Immature natural killer cell (primary cell): ENCODE results near the gene GSK3B. TPM values are rescaled to one million over a fixed set of nuclear protein-coding genes. Genes with fewer than 3 reads are reported as not detected.
"Not testable (repeated sequence)": the region's sequence is repeated elsewhere in the genome, so short reads cannot be mapped to it uniquely, and the experiment has no call there.

Source experiments
- DNase-seq, 3 donors: peaks; one replicate each; pipeline ENCODE4 v3.0.0; 2022; ENCODE audit warnings: mixed read lengths in 1 of 3
- H3K27ac Mint-ChIP-seq, 6 donors: one replicate each; pipeline ENCODE4 v1.8.0; 2020; ENCODE audit warnings: mixed read lengths in 6 of 6, mild to moderate bottlenecking in 5 of 6, inconsistent platforms in 4 of 6, moderate library complexity in 3 of 6
- H3K27me3 Mint-ChIP-seq, 3 donors: one replicate each; pipeline ENCODE4 v1.8.0; 2020 to 2021; ENCODE audit warnings: low read depth in 3 of 3, mild to moderate bottlenecking in 3 of 3, mixed read lengths in 3 of 3, moderate library complexity in 3 of 3, inconsistent platforms in 1 of 3
- H3K36me3 Mint-ChIP-seq, 3 donors: one replicate each; pipeline ENCODE4 v1.8.0; 2020; ENCODE audit warnings: mixed read lengths in 3 of 3, inconsistent platforms in 2 of 3, mild to moderate bottlenecking in 2 of 3
- H3K4me1 Mint-ChIP-seq, 2 donors: one replicate each; pipeline ENCODE4 v1.8.0; 2020; ENCODE audit warnings: inconsistent platforms in 2 of 2, mild to moderate bottlenecking in 2 of 2, mixed read lengths in 2 of 2, moderate library complexity in 1 of 2
- H3K4me3 Mint-ChIP-seq, 5 donors: one replicate each; pipeline ENCODE4 v1.8.0; 2020; ENCODE audit warnings: mild to moderate bottlenecking in 5 of 5, mixed read lengths in 5 of 5, inconsistent platforms in 3 of 5, moderate library complexity in 3 of 5
- H3K9me3 Mint-ChIP-seq, 6 donors: one replicate each; pipeline ENCODE4 v1.8.0; 2020; ENCODE audit warnings: mild to moderate bottlenecking in 6 of 6, mixed read lengths in 6 of 6, inconsistent platforms in 4 of 6, moderate library complexity in 3 of 6
- polyA plus RNA-seq, 3 donors: library from polyadenylated mRNA; unstranded; fragments of 300-500 nt; fragmentation: Illumina TruSeq; gene quantifications; one replicate each; pipeline ENCODE4 v1.2.3, GENCODE V29; 2021

GSK3B gene
- polyA plus RNA-seq, 3 donors from 2014 or later: 11.9 to 26.6 (median 20.0) TPM

DNA sequence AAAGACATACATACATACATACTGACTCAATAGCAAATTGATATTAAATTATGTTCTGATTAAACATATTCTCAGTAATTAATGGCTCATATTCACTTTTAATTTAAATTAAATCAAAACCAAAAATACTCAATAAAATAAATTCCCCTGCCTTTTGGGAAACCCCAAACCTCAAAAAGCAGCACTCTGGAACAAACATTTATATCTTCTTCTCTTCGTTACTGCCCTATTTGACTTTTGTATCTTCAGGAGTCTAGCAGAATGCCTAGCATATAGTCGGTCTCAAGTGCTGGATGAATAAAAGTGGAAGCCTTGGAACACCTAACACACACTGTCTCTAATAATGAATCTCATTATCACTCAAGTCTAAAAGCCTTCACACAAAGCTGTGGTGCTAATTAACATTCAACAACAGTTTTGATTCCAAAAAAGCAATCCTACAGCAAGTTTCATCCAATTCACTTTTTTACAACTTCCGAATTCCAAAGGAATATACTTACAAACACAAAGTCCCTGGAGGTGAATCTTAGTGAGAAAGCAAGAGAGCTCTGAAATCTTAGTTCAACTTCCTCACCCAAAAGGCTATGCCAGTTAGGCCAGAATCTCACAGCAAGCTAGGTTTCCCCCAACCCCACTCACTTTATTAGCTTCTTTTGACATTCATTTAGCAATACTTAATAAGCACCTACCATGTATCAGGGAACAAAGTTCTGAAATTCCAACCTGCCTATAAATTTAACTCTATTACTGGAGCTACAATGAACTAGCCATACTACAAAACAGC, 35.0 kb downstream of the GSK3B start:
- DNase-seq: no peak
- Mint-ChIP-seq H3K4me1 (peaks cover 54 to 87% of the 10 kb centered on the region in 2 donors), H3K27ac (peak overlapping the region in 4 of 6 donors; percentile 25 to 85 (median 48)), H3K36me3 (no peaks in the 10 kb centered on the region), H3K9me3 (no peaks in the 10 kb centered on the region), H3K27me3 (peaks cover 0 to under 1% (median 0%) of the 10 kb centered on the region in 3 donors), H3K4me3 (peak overlapping the region in 3 of 5 donors; percentile 7 to 14 (median 7))

DNA sequence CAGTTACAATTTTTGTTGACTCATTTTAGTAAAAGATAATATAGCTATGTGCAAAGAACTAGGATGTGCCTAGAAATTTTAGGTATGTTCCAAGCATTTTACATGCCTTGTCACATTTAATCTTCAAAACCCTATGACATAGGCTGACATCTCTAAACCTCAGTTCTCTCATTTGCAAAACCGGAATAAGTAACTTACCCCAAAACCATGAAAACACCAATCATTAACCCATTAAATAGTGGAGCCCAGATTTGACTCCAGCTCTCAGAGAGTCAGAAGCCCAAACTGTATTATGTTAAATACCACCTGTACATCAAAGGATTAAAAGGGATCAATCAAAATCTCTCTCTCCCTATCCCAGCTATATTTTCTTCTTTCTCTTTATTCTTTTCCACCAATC, 36.6 kb downstream of the GSK3B start:
- Mint-ChIP-seq H3K9me3 (no peaks in the 10 kb centered on the region), H3K36me3 (no peaks in the 10 kb centered on the region), H3K27ac (peak overlapping the region in 1 of 6 donors; percentile 10), H3K27me3 (peaks cover 0 to 2% (median 0%) of the 10 kb centered on the region in 3 donors), H3K4me3 (no peak overlapping the region), H3K4me1 (peaks cover 67 to 95% of the 10 kb centered on the region in 2 donors)
- DNase-seq: no peak

DNA sequence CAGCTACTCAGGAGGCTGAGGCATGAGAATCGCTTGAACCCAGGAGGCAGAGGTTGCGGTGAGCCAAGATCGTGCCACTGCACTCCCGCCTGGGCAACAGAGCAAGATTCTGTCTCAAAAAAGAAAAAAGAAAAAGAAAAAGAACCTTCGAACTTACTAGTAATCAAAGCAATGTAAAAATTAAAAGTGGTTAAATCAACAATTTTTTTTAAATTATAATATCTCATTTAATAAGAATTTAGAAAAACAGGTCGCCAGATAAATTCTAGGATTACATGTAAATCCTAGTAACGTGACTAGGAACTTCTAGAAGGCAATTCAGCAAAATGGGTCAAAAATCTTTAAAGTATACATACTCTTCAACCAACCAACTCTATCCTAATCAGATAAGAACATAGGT, 37.2 kb downstream of the GSK3B start:
- no peaks in the 10 kb centered on the region for H3K9me3 Mint-ChIP-seq
- peaks cover 0 to 2% (median 0%) of the 10 kb centered on the region in 3 donors for H3K27me3 Mint-ChIP-seq
- no peak overlapping the region for H3K27ac Mint-ChIP-seq
- H3K4me1 Mint-ChIP-seq: peaks cover 71 to 95% of the 10 kb centered on the region in 2 donors
- no peak for DNase-seq
- H3K4me3 Mint-ChIP-seq: no peak overlapping the region
- no peaks in the 10 kb centered on the region for H3K36me3 Mint-ChIP-seq

DNA sequence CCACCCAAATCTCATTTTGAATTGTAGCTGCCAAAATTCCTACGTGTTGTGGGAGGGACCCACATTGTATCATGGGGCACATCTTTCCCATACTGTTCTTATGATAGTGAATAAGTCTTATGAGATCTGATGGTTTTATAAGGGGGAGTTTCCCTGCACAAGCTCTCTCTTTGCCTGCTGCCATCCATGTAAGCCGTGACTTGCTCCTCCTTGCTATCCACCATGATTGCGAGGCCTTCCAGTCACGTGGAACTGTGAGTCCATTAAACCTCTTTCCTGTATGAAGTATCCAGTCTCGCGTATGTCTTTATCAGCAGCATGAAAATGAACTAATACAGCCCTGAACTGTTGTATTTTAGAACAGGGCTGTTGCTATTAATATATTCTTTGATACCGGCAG, 40.6 kb downstream of the GSK3B start:
- not testable (repeated sequence) for H3K36me3 Mint-ChIP-seq, H3K27me3 Mint-ChIP-seq, H3K9me3 Mint-ChIP-seq, DNase-seq
- Mint-ChIP-seq H3K4me1 (peaks cover 85 to 98% of the 10 kb centered on the region in 2 donors), H3K4me3 (peak overlapping the region in 1 of 5 donors; percentile 27), H3K27ac (peak overlapping the region in 3 of 6 donors; percentile 25 to 68 (median 30))

DNA sequence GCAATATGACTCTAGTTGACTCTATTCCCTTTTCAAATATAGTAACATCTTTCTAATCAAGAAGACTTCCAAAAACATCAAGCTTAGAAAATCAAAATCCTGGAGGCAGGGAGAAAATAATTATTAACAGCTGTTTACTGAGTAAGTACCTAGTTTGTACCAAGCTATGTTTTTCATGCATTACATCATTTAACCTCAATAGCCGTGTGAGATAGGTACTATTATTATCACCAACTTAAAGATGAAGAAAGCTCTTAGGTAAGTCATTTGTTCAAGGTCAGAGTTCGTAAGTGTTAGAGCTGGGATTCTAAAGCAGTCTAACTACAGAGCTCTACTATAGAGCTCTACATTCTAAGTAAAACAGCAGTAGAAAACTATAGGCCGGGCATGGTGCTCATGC, 41.6 kb downstream of the GSK3B start:
- Mint-ChIP-seq H3K9me3 (no peaks in the 10 kb centered on the region), H3K27me3 (peaks cover 0 to 4% (median 0%) of the 10 kb centered on the region in 3 donors), H3K27ac (peak overlapping the region; percentile 0 to 76 (median 38)), H3K36me3 (no peaks in the 10 kb centered on the region), H3K4me1 (peaks cover 91 to 98% of the 10 kb centered on the region in 2 donors), H3K4me3 (peak overlapping the region; percentile 18 to 76 (median 33))
- no peak for DNase-seq

DNA sequence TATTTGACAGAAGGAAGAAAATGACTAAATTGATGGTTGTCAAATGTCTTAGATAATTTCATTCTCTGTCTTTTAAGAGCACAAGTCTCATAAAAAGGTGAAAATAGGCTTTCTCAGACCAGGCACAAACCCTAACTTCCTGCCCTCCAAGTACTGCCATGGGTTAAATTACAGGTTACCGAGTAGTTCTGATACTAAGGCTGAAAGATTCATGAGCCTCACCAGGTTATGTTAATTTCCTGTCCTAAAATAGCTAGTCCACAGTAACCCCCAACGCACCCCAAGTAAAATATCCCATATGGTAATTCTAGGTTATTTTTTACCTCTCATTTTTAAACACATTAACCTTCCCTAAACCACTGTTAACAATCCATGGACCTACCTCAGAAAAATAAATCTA, 42.0 kb downstream of the GSK3B start:
- Mint-ChIP-seq H3K27ac (peak overlapping the region; percentile 0 to 76 (median 38)), H3K36me3 (no peaks in the 10 kb centered on the region), H3K9me3 (no peaks in the 10 kb centered on the region), H3K4me3 (peak overlapping the region; percentile 18 to 76 (median 33)), H3K27me3 (peaks cover 0 to 4% (median 0%) of the 10 kb centered on the region in 3 donors), H3K4me1 (peaks cover 92 to 98% of the 10 kb centered on the region in 2 donors)
- DNase-seq: no peak

DNA sequence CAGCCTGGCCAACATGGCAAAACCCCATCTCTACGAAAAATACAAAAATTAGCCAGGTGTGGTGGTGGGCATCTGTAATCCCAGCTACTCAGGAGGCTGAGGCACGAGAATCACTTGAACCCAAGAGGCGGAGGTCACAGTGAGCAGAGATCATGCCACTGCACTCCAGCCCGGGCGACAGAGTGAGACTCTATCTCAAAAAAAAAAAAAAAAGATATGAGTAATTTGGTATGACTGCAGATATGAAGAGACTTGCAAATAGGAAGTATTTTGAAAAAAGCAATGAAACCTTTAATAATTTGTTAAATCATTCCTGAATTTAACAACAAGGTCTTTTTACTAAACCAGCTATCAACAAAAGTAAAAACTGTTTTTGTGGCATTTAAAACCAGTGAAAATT, 42.7 kb downstream of the GSK3B start:
- H3K9me3 Mint-ChIP-seq, DNase-seq, H3K27me3 Mint-ChIP-seq, H3K36me3 Mint-ChIP-seq: not testable (repeated sequence)
- Mint-ChIP-seq H3K4me3 (peak overlapping the region in 4 of 5 donors; percentile 22 to 53 (median 36)), H3K27ac (peak overlapping the region in 2 of 6 donors; percentile 43 to 63), H3K4me1 (peaks cover 96 to 99% of the 10 kb centered on the region in 2 donors)

DNA sequence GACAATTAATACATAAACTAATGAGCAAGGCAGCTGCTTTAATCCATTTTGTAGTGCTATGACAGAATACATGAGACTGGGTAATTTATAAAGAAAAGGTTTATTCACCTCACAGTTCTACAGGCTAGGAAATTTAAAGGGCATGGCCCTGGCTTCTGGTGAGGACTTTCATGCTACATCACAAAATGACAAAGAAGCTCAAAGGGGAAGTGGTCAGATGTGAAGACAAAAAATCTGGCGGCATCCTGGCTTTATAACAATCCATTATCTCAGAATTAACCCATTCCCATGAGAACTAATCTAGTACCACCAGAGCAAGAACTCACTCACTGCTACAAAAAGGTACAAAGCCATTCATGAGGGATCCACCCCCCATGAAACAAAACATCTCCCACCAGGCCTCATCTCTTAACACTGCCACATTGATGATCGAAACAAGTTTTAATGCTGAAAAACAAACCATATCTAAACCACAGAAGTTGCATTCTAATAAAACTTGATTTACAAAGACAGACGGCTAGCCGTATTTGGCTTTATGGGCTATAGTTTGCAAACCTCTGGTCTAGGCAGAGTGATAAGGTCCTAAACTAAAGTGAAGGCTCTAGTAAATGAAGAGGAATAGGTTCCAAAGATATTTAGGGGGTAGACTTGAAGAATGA, 44.2 kb downstream of the GSK3B start:
- H3K27me3 Mint-ChIP-seq: peaks cover 0 to 4% (median 0%) of the 10 kb centered on the region in 3 donors
- peaks cover 7 to 13% (median 8%) of the 10 kb centered on the region in 6 donors for H3K9me3 Mint-ChIP-seq
- H3K36me3 Mint-ChIP-seq: peaks cover 7% of the 10 kb centered on the region in 3 donors
- peaks cover 85 to 91% of the 10 kb centered on the region in 2 donors for H3K4me1 Mint-ChIP-seq
- H3K4me3 Mint-ChIP-seq: peak overlapping the region; percentile 28 to 57 (median 42)
- peak overlapping the region in 4 of 6 donors; percentile 1 to 38 (median 26) for H3K27ac Mint-ChIP-seq
- DNase-seq: peak in 1 of 3 donors; percentile 12

DNA sequence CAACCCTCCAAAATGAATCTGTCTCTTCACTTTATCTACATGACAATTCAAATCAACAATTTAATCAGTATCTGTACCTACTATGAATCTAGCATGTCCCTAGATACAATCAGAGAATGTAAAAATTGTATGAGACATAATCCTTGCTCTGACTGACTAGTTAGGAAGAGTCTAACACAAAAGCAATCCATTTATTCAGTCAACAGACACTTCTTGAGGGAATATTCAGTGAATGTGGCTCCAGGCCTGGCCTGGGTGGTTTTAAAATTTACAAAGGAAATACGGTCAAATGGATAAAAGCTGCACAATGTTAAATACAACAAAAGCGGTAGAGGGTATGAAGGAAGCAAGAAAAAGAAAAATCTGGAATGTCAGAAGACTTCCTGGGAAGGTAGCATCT, 45.2 kb downstream of the GSK3B start:
- Mint-ChIP-seq H3K27me3 (peaks cover 0 to 2% (median 0%) of the 10 kb centered on the region in 3 donors), H3K4me1 (peaks cover 80 to 91% of the 10 kb centered on the region in 2 donors), H3K4me3 (peak overlapping the region; percentile 6 to 48 (median 14)), H3K9me3 (peaks cover 12 to 23% (median 16%) of the 10 kb centered on the region in 6 donors), H3K27ac (peak overlapping the region in 2 of 6 donors; percentile 22 to 34), H3K36me3 (peaks cover 10 to 16% (median 13%) of the 10 kb centered on the region in 3 donors)
- DNase-seq: no peak

DNA sequence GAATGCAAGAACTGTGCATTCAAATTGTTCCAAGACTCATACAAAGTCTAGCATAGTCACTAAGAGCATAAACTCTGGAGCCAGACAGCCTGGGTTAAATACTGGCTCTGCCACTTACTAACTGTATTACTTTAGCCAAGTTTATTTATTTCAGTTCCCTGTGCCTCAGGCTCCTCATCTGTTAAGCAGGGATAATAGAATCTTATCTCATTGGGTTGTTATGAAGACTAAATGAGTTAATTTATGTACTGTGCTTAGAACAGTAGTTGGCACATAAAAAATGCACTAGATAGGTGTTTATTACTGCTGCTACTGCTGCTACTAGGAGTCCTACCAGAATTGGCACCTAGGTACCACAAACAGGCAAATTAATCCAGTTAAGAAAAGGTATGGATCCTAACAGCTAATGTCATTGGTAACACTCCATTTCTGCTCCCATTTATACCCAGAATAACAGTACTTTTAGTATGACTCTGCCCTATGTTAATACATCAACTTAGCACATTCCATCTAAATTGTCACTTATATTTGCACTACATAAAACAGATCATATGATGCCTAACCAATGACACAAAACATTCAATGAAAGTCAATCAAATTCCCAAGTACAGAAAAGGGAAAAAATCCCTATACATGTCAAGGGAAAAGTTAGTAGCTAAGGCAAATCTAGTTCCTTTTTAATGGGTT, 45.7 kb downstream of the GSK3B start:
- Mint-ChIP-seq H3K9me3 (peaks cover 13 to 23% (median 17%) of the 10 kb centered on the region in 6 donors), H3K36me3 (peaks cover 16 to 19% (median 17%) of the 10 kb centered on the region in 3 donors), H3K27me3 (peaks cover 0 to 2% (median 0%) of the 10 kb centered on the region in 3 donors), H3K4me1 (peaks cover 80 to 91% of the 10 kb centered on the region in 2 donors), H3K27ac (no peak overlapping the region), H3K4me3 (peak overlapping the region in 1 of 5 donors; percentile 3)
- DNase-seq: no peak

DNA sequence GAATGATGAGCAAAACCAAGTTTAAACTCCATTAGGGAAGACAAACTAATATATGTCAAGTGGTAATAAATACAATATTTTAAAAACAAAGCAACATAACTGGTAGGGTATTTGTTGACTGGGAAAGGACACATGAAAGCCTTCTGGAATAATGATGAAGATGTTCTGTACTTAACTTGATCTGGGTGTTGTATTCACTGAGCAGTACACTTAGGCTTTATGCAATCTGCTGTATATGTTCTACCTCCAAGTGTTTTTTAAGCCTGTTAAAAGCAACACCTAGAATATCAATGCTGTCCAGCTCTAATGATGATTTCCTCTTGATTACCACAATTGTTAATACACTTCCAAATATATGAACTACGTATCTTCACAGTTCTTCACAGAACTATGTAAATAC, 46.6 kb downstream of the GSK3B start:
- DNase-seq: no peak
- peaks cover 80 to 91% of the 10 kb centered on the region in 2 donors for H3K4me1 Mint-ChIP-seq
- H3K27ac Mint-ChIP-seq: peak overlapping the region in 2 of 6 donors; percentile 18 to 35
- peaks cover 18 to 22% (median 19%) of the 10 kb centered on the region in 3 donors for H3K36me3 Mint-ChIP-seq
- H3K9me3 Mint-ChIP-seq: peaks cover 13 to 26% (median 17%) of the 10 kb centered on the region in 6 donors
- peaks cover 0 to 2% (median 0%) of the 10 kb centered on the region in 3 donors for H3K27me3 Mint-ChIP-seq
- H3K4me3 Mint-ChIP-seq: peak overlapping the region in 2 of 5 donors; percentile 7 to 13

DNA sequence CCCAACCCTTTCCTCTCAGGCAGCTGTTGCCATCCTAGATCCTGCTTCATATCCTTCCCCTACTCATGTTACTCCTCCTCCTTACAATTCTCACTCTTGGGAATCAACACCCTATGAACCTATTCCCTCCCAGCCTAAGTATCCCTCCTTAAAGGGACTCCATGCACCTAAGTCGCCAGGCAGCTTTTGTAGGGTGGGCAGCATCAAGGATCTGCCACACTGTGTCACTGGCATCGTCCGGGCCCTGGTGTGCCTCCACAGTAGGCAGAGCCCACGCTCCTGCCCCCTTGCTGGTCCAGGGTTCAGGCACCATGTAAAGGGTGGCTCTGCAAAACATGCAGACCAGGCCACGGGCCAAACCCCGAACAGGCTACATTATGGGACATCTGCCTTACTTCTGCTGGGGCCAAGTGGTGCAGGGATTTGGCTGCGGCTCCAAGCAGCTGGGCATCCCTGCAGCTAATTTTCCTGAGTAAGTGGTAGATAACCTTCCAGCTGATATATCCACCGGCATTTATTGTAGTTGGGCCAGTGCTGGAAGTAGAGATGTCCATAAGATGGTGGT, 53.4 kb downstream of the GSK3B start:
- DNase-seq: no peak
- Mint-ChIP-seq H3K4me3 (no peak overlapping the region), H3K27ac (peak overlapping the region in 2 of 6 donors; percentile 39 to 69), H3K27me3 (peaks cover 0 to 3% (median 0%) of the 10 kb centered on the region in 3 donors), H3K4me1 (peaks cover 38 to 86% of the 10 kb centered on the region in 2 donors), H3K36me3 (peaks cover 23 to 47% (median 43%) of the 10 kb centered on the region in 3 donors), H3K9me3 (peaks cover 30 to 57% (median 39%) of the 10 kb centered on the region in 6 donors)
